ENCODE measurements around the gene ARHGAP33.
"Not testable (repeated sequence)": the region's sequence is repeated elsewhere in the genome, so short reads cannot be mapped to it uniquely, and the experiment has no call there.

Gene ARHGAP33

GRCh38 chr19:35780717-35781116 lies 5.4 kb downstream of the ARHGAP33 start:
- DNase-seq = no peak

- no peak for DNase-seq
Measured at GRCh38 chr19:35781650-35782049, 6.3 kb downstream of the ARHGAP33 start.

- DNase-seq = no peak
Measured at GRCh38 chr19:35782589-35782988, 7.2 kb downstream of the ARHGAP33 start.

GRCh38 chr19:35783469-35784434 lies 8.4 kb downstream of the ARHGAP33 start:
- no peak for DNase-seq

GRCh38 chr19:35784503-35785338 lies 9.4 kb downstream of the ARHGAP33 start:
- DNase-seq = no peak

GRCh38 chr19:35785339-35785627 lies 9.9 kb downstream of the ARHGAP33 start:
- no peak for DNase-seq

DNA sequence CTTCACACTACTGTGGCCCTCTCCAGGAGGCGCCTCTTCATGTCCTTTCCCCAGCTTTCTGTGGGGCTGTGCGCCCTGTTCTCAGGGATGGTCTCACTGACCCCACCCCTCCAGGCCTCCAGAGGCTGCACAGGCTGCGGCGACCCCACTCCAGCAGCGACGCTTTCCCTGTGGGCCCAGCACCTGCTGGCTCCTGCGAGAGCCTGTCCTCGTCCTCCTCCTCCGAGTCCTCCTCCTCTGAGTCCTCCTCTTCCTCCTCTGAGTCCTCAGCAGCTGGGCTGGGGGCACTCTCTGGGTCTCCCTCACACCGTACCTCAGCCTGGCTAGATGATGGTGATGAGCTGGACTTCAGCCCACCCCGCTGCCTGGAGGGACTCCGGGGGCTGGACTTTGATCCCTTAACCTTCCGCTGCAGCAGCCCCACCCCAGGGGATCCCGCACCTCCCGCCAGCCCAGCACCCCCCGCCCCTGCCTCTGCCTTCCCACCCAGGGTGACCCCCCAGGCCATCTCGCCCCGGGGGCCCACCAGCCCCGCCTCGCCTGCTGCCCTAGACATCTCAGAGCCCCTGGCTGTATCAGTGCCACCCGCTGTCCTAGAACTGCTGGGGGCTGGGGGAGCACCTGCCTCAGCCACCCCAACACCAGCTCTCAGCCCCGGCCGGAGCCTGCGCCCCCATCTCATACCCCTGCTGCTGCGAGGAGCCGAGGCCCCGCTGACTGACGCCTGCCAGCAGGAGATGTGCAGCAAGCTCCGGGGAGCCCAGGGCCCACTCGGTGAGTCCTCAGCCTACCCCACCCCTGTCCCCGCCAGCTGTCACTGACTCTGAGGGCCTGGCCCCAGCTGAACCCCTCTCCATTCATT lies 11.2 kb downstream of the ARHGAP33 start:
- DNase-seq = no peak

DNA sequence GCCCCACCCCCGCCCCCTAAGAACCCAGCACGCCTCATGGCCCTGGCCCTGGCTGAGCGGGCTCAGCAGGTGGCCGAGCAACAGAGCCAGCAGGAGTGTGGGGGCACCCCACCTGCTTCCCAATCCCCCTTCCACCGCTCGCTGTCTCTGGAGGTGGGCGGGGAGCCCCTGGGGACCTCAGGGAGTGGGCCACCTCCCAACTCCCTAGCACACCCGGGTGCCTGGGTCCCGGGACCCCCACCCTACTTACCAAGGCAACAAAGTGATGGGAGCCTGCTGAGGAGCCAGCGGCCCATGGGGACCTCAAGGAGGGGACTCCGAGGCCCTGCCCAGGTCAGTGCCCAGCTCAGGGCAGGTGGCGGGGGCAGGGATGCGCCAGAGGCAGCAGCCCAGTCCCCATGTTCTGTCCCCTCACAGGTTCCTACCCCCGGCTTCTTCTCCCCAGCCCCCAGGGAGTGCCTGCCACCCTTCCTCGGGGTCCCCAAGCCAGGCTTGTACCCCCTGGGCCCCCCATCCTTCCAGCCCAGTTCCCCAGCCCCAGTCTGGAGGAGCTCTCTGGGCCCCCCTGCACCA lies 11.9 kb downstream of the ARHGAP33 start:
- DNase-seq = no peak

DNA sequence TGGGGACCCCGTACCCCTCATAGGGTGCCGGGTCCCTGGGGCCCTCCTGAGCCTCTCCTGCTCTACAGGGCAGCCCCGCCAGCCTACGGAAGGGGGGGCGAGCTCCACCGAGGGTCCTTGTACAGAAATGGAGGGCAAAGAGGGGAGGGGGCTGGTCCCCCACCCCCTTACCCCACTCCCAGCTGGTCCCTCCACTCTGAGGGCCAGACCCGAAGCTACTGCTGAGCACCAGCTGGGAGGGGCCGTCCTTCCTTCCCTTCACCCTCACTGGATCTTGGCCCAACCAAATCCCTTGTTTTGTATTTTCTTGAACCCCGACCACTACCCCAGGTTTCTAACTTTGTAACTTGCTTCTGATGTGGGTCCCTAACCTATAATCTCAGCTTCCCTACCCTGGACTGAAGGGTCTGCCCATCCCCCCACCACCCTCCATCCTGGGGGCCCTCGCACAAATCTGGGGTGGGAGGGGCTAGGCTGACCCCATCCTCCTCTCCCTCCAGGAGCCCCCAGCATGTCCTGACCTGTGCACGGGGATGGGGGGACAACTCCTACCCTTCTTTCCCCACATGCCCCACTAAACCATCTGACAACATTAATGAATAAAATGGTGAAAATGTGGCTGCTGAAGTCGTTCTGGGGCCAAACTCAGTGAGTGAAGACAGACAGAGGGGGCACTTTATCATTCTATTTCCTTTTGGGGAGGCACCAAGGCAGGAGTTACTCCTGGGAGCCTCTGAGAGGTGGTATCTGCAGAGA lies 13.0 kb downstream of the ARHGAP33 start:
- DNase-seq = no peak

- no peak for DNase-seq
Measured at GRCh38 chr19:35789195-35789977, 14.0 kb downstream of the ARHGAP33 start.

GRCh38 chr19:35789978-35790944 lies 14.9 kb downstream of the ARHGAP33 start:
- DNase-seq = no peak

DNA sequence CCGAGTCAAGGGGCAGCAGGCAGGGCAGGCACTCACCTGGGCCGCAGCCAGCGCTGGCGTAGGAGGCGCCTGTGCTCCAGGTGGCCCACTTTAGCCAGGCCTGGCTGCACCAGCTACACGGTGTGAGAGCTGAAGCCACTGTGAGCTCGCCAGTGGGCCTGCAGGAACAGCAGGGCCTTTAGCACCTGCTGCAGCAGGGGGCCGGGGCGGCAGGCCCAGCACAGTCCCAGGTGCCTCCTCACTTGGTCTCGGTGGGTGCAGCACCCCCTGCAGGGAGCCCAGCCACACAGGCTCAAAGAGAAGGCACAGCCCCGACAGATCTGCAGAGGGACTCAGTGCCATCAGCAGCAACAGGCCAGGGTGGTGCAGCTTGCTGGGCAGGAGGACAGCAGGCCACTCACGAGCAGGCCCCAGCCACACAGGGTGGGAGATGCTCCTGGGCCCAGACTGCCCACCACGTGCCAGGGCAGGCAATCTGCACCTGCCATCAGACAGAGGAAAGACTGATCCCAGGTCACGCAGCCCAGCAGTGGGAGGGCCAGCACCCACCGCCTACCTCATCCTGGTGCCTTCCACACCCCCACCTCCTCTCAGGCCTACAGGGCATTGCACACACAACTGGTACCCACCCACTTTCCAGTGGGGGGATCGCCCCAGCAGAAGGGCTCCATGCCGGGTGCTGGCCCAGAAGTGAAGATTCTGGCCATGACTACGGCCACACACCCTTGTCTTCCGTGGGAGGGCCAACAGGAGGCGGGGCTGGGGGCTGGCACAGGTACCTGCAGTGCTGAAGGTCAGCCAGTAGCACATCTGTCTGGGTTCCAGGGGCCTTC lies 15.8 kb downstream of the ARHGAP33 start:
- DNase-seq = no peak

DNA sequence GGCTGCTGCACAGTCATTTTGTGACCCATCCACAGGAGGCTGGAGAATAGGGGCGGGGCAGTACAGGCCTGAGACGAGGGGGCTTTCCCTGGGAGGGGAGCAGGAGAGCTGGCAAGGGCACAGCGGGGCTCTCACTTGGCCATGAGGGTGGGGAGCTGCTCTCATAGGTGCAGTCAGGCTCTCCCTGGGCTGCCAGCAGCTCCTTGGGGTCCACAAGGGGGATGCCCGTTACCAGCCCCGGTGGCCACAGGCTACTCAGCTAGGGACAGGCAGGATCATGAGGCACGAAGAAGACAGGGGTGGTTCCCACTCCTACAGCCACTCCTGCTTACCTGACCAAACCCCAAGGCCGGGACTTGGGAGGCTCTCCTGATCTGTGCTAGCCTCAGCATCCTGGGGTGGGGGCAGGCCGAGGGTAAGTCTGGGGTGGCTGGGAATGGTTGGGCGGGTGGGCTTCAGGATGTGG lies 16.5 kb downstream of the ARHGAP33 start:
- DNase-seq = no peak

- DNase-seq = no peak
Measured at GRCh38 chr19:35792312-35792711, 16.9 kb downstream of the ARHGAP33 start.

- no peak for DNase-seq
Measured at GRCh38 chr19:35792888-35793287, 17.5 kb downstream of the ARHGAP33 start.

DNA sequence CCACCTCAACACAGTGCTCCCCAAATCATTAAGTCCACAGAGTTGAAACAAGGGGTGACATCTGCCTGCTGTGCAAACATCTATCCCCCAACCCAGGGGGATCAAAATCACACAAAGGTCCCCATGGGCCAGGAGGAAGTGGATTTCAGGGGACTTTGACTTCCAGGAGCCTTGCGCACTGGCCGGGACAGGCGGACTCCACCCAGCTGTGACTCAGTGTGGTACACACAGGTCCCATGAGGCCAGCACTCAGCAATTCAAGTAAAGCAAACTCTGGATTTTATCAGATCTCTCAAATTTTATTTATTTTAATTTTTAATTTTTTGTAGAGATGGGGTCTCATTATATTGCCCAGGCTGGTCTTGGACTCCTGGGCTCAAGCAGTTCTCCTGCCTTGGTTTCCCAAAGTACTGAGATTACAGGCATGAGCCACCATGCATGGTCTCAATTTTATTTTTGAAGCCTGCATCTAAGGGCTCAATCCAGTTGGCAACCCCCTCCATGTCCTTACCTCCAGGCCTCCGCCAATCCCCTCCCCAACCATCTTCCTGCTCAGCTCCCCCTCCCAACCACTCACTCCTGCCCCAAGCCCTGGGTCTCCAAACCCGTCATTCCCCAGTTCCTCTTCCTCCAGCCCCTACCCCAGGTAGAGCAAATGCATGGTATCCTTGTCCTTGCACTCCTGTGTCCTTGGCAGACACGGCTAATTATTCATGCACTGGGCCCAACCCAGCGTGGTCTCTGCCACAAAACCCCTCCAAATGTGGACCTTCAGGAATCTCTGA lies 18.2 kb downstream of the ARHGAP33 start:
- no peak for DNase-seq

GRCh38 chr19:35795564-35795963 lies 20.2 kb downstream of the ARHGAP33 start:
- DNase-seq = not testable (repeated sequence)
